K562 (cell line): ENCODE measurements around the gene RBM20. TPM values are rescaled to one million over a fixed set of nuclear protein-coding genes. Genes with fewer than 3 reads are reported as not detected.

ENCODE experiments used
- CHD7 ChIP-seq: fragments of 200-600 bp; sonication (generic); IDR thresholded peaks from one replicate; pipeline ENCODE4 v1.6.1; 2012; ENCODE audit warnings: mild to moderate bottlenecking, low read depth, low read length, inconsistent platforms
- EWSR1 ChIP-seq: fragments of 450-650 bp; IDR thresholded peaks from 2 replicates; pipeline ENCODE4 v1.6.1; 2018; ENCODE audit warnings: borderline replicate concordance, mild to moderate bottlenecking, low read depth, moderate library complexity; ENCODE audit not compliant: partially characterized antibody
- MYNN ChIP-seq, 2 experiments: sonication (generic); formaldehyde crosslinking in 1 of 2; IDR thresholded peaks; 2 replicates each; pipeline versions ENCODE4 v1.5.0 to v1.6.1; 2016 to 2020; ENCODE audit warnings: antibody characterized with exemption in 1 of 2, missing genetic modification reagents in 1 of 2
- NFRKB ChIP-seq: fragments of 450-650 bp; IDR thresholded peaks from 2 replicates; pipeline ENCODE4 v1.6.1; 2016; ENCODE audit warnings: low read depth
- TCF15 ChIP-seq: fragments of 250-450 bp; sonication (Bioruptor Pico); IDR thresholded peaks from 2 replicates; pipeline ENCODE4 v1.8.0; 2022; ENCODE audit warnings: moderate library complexity, mild to moderate bottlenecking, inconsistent platforms
- ZNF165 ChIP-seq: fragments of 250-450 bp; sonication (Bioruptor Pico); IDR thresholded peaks from 2 replicates; pipeline ENCODE4 v1.4.0; 2020; ENCODE audit warnings: borderline replicate concordance
- ZNF449 ChIP-seq: fragments of 250-450 bp; sonication (Bioruptor Pico); IDR thresholded peaks from 2 replicates; pipeline ENCODE4 v1.8.0; 2022; ENCODE audit warnings: moderate library complexity, mild to moderate bottlenecking, inconsistent platforms
- polyA plus RNA-seq, 8 experiments: library from polyadenylated mRNA; depleted of rRNA in 4 of 8; stranded (reverse) in 5 of 8; unstranded in 3 of 8; fragments of >200 nt; fragmentation: Nextera tagmentation in 2 of 8; fragmentation: Illumina TruSeq in 1 of 8; extraction: Ambion mirVana in 2 of 8; extraction: Trizol in 1 of 8; gene quantifications; 2 replicates each; pipeline versions ENCODE4 v1.2.1 to v1.2.3, GENCODE V29; 2011 to 2014; ENCODE audit warnings: inconsistent platforms in 1 of 8, missing spikeins in 1 of 8
- total RNA-seq, 7 experiments: library from RNA; depleted of rRNA in 6 of 7; stranded (reverse); fragments of >200 nt in 6 of 7; fragmentation: Illumina TruSeq in 2 of 7; extraction: Trizol in 2 of 7; gene quantifications; 2 replicates each; pipeline versions ENCODE4 v1.2.1 to v1.2.3, GENCODE V29; 2011 to 2021; ENCODE audit warnings: low replicate concordance in 1 of 7
- TF ChIP-seq, protein P1 (sequence below): conservative IDR thresholded peaks from 2 replicates; pipeline ENCODE4 v1.6.1; 2011; ENCODE audit warnings: low read depth, mild to moderate bottlenecking, low read length; ENCODE audit not compliant: control insufficient read depth

RBM20 gene
- total and polyA plus RNA-seq, 9 of the 15 experiments (the other 6 are each of a cell fraction or from before 2014, with no cell fraction given) = 0.63 to 5.7 (median 3.2) TPM

DNA sequence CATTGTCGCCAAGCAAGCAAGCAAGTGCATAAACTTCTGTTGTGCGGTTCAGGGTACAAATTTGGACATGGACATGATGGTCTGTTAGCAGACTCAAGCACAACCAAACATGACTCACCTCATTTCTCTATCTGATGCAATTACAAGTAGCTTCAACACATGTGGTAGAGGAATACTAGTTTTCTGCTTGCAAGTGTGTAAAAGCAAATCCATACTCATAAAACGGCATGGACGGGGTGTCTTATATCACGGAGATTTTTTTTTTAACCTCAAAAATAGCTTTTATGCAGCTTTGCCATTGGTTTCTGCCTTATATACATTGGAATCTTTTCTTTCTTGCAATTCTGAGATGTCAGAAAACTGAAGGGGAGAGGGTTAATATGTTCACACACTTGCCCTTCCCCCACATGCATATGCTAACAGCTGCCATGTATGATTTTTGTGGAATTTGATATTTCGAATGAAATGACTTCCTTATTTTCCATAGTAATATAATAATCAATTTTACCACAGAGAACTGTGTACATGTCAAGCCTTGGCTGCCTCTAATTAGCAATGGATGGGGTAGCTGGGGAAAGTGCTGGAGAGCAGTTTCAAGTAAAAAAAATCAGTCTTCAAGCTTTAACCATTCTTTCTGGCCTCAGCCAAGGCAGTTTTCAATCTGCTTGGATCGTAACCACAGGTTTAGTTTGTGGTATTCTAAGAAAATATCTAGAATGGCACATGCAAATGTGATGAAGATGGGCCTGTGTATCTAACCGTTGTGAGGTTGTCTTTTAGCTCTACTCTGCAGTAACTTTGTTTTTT, 121.6 kb downstream of the RBM20 start (continued):
- TF ChIP-seq CHD7 = no peak
- TF ChIP-seq ZNF449 (CRISPR knock-in tag) = peak; percentile 6; the same call in 1 of the 2 replicates
- TF ChIP-seq EWSR1 = no peak
- no peak for TF ChIP-seq MYNN (IDR thresholded peaks at IDR 0.05)
- no peak for TF ChIP-seq MYNN (CRISPR knock-in tag; IDR thresholded peaks at IDR 0.05)
- no peak for TF ChIP-seq TCF15
- TF ChIP-seq NFRKB = peak; percentile 37; the same call in 1 of the 2 replicates
- no peak for TF ChIP-seq ZNF165 (CRISPR knock-in tag)
- TF ChIP-seq, protein P1, sequence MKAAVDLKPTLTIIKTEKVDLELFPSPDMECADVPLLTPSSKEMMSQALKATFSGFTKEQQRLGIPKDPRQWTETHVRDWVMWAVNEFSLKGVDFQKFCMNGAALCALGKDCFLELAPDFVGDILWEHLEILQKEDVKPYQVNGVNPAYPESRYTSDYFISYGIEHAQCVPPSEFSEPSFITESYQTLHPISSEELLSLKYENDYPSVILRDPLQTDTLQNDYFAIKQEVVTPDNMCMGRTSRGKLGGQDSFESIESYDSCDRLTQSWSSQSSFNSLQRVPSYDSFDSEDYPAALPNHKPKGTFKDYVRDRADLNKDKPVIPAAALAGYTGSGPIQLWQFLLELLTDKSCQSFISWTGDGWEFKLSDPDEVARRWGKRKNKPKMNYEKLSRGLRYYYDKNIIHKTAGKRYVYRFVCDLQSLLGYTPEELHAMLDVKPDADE = no peak
